NCI-H345 treated with DMSO at 0.1 percent for 48 hours (cell line): Measurements from ENCODE around the gene ACTL6B.
A peak's percentile ranks its signal among the peaks of the same experiment; 100 is the strongest.
"Not testable (repeated sequence)": the region's sequence is repeated elsewhere in the genome, so short reads cannot be mapped to it uniquely, and the experiment has no call there.

Experiments used
- DNase-seq: peaks from one replicate; lab custom pipeline; 2025; ENCODE audit not compliant: unreplicated experiment; lab: John Stamatoyannopoulos, UW

ACTL6B gene

GRCh38 chr7:100671353-100672327 lies 15.4 kb upstream of the ACTL6B start:
- DNase-seq, result no peak

- no peak for DNase-seq
Observed at GRCh38 chr7:100670074-100670473, 13.8 kb upstream of the ACTL6B start.

GRCh38 chr7:100669106-100669505 lies 12.9 kb upstream of the ACTL6B start:
- not testable (repeated sequence) for DNase-seq

- DNase-seq, result no peak
Observed at GRCh38 chr7:100668069-100668449, 11.8 kb upstream of the ACTL6B start.

- no peak for DNase-seq
Observed at GRCh38 chr7:100667331-100668068, 11.3 kb upstream of the ACTL6B start.

- DNase-seq, result no peak
Observed at GRCh38 chr7:100665168-100665726, 9.0 kb upstream of the ACTL6B start.

- DNase-seq, result not testable (repeated sequence)
Observed at GRCh38 chr7:100662194-100662776, 6.0 kb upstream of the ACTL6B start.

- no peak for DNase-seq
Observed at GRCh38 chr7:100654908-100655831, 1.1 kb downstream of the ACTL6B start.

- no peak for DNase-seq
Observed at GRCh38 chr7:100649826-100650565, 6.3 kb downstream of the ACTL6B start.

GRCh38 chr7:100642534-100642907 lies 13.7 kb downstream of the ACTL6B start:
- no peak for DNase-seq

GRCh38 chr7:100641860-100642533 lies 14.3 kb downstream of the ACTL6B start:
- DNase-seq, result no peak

GRCh38 chr7:100641463-100641859 lies 14.8 kb downstream of the ACTL6B start, which contains the start of gene TFR2:
TSS of gene TFR2 (minus strand) at chr7:100641552. CDS start at chr7:100641509, 43 bp downstream.
- no peak for DNase-seq

GRCh38 chr7:100640517-100641440 lies 15.5 kb downstream of the ACTL6B start:
- DNase-seq, result no peak

- DNase-seq, result no peak
Observed at GRCh38 chr7:100639995-100640516, 16.2 kb downstream of the ACTL6B start.

- peak; percentile 20 for DNase-seq
Observed at GRCh38 chr7:100632951-100633717, 23.1 kb downstream of the ACTL6B start.

- no peak for DNase-seq
Observed at GRCh38 chr7:100630066-100630465, 26.2 kb downstream of the ACTL6B start.
